HepG2 (cell line): Measurements from ENCODE around the gene TTLL6. TPM values are rescaled to one million over a fixed set of nuclear protein-coding genes. Genes with fewer than 3 reads are reported as not detected.

Experiments
- CBX1 ChIP-seq: IDR thresholded peaks from one replicate; pipeline ENCODE4 v1.6.1; 2016; ENCODE audit warnings: antibody characterized with exemption, low read depth
- KDM6A ChIP-seq: IDR thresholded peaks from 2 replicates; pipeline ENCODE4 v1.6.1; 2016; ENCODE audit warnings: low read depth
- KIAA2018 ChIP-seq: sonication (generic); formaldehyde crosslinking; IDR thresholded peaks from 2 replicates; pipeline ENCODE4 v1.5.0; 2020; ENCODE audit warnings: mild to moderate bottlenecking, missing genetic modification reagents, borderline replicate concordance
- NFE2L1 ChIP-seq: sonication (generic); formaldehyde crosslinking; IDR thresholded peaks from 2 replicates; pipeline ENCODE4 v1.4.0; 2020; ENCODE audit warnings: missing genetic modification reagents, mild to moderate bottlenecking, borderline replicate concordance
- POGZ ChIP-seq: sonication (generic); formaldehyde crosslinking; IDR thresholded peaks from 2 replicates; pipeline ENCODE4 v1.4.0; 2020; ENCODE audit warnings: mild to moderate bottlenecking, missing genetic modification reagents
- PPARG ChIP-seq: conservative IDR thresholded peaks from 2 replicates; pipeline ENCODE4 v1.6.1; 2016; ENCODE audit warnings: missing biosample characterization, missing genetic modification reagents
- RFXANK ChIP-seq: IDR thresholded peaks from 2 replicates; pipeline ENCODE4 v1.6.1; 2016
- SMARCE1 ChIP-seq: fragments of 450-650 bp; IDR thresholded peaks from 2 replicates; pipeline ENCODE4 v1.6.1; 2017; ENCODE audit warnings: borderline replicate concordance
- ZBTB4 ChIP-seq: sonication (generic); formaldehyde crosslinking; IDR thresholded peaks from 2 replicates; pipeline ENCODE4 v1.4.0; 2020; ENCODE audit warnings: missing genetic modification reagents, mild to moderate bottlenecking, borderline replicate concordance
- ZNF883 ChIP-seq: sonication (generic); formaldehyde crosslinking; IDR thresholded peaks from 2 replicates; pipeline ENCODE4 v1.5.1; 2020; ENCODE audit warnings: mild to moderate bottlenecking, missing genetic modification reagents; ENCODE audit errors: not compliant biosample characterization
- polyA plus RNA-seq, 8 experiments: library from polyadenylated mRNA; depleted of rRNA in 3 of 8; stranded (reverse) in 7 of 8; unstranded in 1 of 8; fragments of >200 nt; fragmentation: Illumina TruSeq in 4 of 8; extraction: Trizol in 4 of 8; gene quantifications; 2 replicates each; pipeline versions ENCODE4 v1.2.1 to v1.2.3, GENCODE V29; 2011 to 2016; ENCODE audit warnings: low read depth in 4 of 8, missing spikeins in 1 of 8, mixed read lengths in 1 of 8; ENCODE audit not compliant: insufficient read depth in 1 of 8
- total RNA-seq, 5 experiments: library from RNA; depleted of rRNA; stranded (reverse); fragments of >200 nt; fragmentation: Illumina TruSeq; extraction: Trizol; gene quantifications; 2 replicates each; pipeline ENCODE4 v1.2.3, GENCODE V29; 2016; ENCODE audit warnings: low read depth in 1 of 5
- TF ChIP-seq, protein P1 (sequence below), 2 experiments: IDR thresholded peaks; 2 replicates each; pipeline ENCODE4 v1.6.1; 2011 to 2012; ENCODE audit warnings: low read length in 2 of 2, borderline replicate concordance in 1 of 2, low read depth in 1 of 2, mild to moderate bottlenecking in 1 of 2, moderate library complexity in 1 of 2
- TF ChIP-seq, protein P2 (sequence below): sonication (generic); formaldehyde crosslinking; IDR thresholded peaks from 2 replicates; pipeline ENCODE4 v1.9.0; 2021; ENCODE audit warnings: missing genetic modification reagents, mild to moderate bottlenecking, borderline replicate concordance

The TTLL6 gene
- total and polyA plus RNA-seq, 2 of the 13 experiments (the other 11 are each of a cell fraction or from before 2014, with no cell fraction given): 0.04 to 0.08 TPM

DNA sequence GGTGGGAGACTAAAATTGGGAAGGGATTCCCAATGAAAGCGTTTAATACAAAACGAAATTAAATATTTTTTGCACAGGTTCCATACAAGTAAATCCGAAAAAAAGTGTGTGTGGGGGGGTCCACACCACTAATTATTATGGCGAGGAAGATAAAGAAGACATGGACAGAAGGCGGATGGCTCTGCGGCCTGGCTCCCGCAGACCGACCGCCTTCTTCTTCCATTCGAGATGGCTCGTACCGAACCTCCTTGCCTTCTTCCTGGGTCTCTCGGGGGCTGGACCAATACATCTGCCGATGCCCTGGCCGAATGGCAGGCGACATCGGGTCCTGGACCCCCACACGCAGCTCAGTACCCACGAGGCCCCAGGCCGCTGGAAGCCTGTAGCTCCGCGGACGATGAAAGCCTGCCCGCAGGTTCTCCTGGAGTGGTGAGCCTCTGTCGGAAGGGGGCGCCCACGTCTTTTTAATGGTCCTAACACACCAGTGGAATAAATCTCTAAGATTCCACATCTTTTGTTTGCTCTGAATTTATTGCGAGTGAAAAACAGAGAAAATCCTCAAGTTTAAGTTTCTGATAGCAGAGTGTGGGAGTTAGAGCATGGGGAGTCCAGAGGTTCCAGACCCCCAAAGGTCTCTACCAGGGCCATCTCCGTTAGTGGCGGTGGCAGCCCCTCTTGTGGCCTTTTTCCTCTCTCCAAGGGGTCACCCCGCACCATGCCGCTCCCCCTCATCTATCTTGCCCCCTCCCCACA lies 92.6 kb downstream of the TTLL6 start (continued):
- TF ChIP-seq, protein P1, sequence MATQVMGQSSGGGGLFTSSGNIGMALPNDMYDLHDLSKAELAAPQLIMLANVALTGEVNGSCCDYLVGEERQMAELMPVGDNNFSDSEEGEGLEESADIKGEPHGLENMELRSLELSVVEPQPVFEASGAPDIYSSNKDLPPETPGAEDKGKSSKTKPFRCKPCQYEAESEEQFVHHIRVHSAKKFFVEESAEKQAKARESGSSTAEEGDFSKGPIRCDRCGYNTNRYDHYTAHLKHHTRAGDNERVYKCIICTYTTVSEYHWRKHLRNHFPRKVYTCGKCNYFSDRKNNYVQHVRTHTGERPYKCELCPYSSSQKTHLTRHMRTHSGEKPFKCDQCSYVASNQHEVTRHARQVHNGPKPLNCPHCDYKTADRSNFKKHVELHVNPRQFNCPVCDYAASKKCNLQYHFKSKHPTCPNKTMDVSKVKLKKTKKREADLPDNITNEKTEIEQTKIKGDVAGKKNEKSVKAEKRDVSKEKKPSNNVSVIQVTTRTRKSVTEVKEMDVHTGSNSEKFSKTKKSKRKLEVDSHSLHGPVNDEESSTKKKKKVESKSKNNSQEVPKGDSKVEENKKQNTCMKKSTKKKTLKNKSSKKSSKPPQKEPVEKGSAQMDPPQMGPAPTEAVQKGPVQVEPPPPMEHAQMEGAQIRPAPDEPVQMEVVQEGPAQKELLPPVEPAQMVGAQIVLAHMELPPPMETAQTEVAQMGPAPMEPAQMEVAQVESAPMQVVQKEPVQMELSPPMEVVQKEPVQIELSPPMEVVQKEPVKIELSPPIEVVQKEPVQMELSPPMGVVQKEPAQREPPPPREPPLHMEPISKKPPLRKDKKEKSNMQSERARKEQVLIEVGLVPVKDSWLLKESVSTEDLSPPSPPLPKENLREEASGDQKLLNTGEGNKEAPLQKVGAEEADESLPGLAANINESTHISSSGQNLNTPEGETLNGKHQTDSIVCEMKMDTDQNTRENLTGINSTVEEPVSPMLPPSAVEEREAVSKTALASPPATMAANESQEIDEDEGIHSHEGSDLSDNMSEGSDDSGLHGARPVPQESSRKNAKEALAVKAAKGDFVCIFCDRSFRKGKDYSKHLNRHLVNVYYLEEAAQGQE (IDR thresholded peaks at IDR 0.05; ENCODE audit: borderline replicate concordance in 1 of 2, low read depth in 1 of 2, low read length in 2 of 2): no peak
- TF ChIP-seq RFXANK (CRISPR knock-in tag) (no peak), ZNF883 (CRISPR knock-in tag) (no peak), KDM6A (CRISPR knock-in tag) (no peak), KIAA2018 (CRISPR knock-in tag) (no peak), NFE2L1 (CRISPR knock-in tag) (no peak), CBX1 (no peak), PPARG (no peak), ZBTB4 (CRISPR knock-in tag) (no peak), POGZ (no peak), SMARCE1 (no peak)
- TF ChIP-seq, protein P2, sequence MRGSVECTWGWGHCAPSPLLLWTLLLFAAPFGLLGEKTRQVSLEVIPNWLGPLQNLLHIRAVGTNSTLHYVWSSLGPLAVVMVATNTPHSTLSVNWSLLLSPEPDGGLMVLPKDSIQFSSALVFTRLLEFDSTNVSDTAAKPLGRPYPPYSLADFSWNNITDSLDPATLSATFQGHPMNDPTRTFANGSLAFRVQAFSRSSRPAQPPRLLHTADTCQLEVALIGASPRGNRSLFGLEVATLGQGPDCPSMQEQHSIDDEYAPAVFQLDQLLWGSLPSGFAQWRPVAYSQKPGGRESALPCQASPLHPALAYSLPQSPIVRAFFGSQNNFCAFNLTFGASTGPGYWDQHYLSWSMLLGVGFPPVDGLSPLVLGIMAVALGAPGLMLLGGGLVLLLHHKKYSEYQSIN (CRISPR knock-in tag): no peak
